Adrenal gland (tissue), 12 donors: ENCODE data around the gene ZDHHC11B. TPM values are rescaled to one million over a fixed set of nuclear protein-coding genes. Genes with fewer than 3 reads are reported as not detected.
"Not testable (repeated sequence)": the region's sequence is repeated elsewhere in the genome, so short reads cannot be mapped to it uniquely, and the experiment has no call there.

Source experiments
- DNase-seq, 7 donors: peaks; one replicate each; pipeline ENCODE4 v3.0.0-alpha.2; 2019 to 2020
- H3K27ac ChIP-seq, 5 donors: fragments of 200-600 bp; sonication (generic) in 4 of 5; 1 replicate in 3 of 5; 2 replicates in 2 of 5; pipeline versions ENCODE4 v1.5.1 to v1.8.0; 2016 to 2020; ENCODE audit warnings: mild to moderate bottlenecking in 1 of 5
- H3K27me3 ChIP-seq: fragments of 200-600 bp; 2 replicates; pipeline ENCODE4 v1.8.0; 2021
- H3K36me3 ChIP-seq, 2 donors: fragments of 200-600 bp; replicated peaks in 1 of 2; 1 replicate in 1 of 2; 2 replicates in 1 of 2; pipeline versions ENCODE4 v1.5.1 to v1.8.0; 2018 to 2022
- H3K4me1 ChIP-seq, 2 donors: fragments of 200-600 bp; replicated peaks in 1 of 2; 1 replicate in 1 of 2; 2 replicates in 1 of 2; pipeline versions ENCODE4 v1.5.1 to v1.8.0; 2018 to 2021
- H3K4me3 ChIP-seq, 4 donors: fragments of 200-600 bp; sonication (generic) in 3 of 4; one replicate each; pipeline ENCODE4 v1.5.1; 2016 to 2018
- H3K9me3 ChIP-seq, 3 donors: fragments of 200-600 bp; sonication (generic) in 1 of 3; replicated peaks in 1 of 3; 1 replicate in 2 of 3; 2 replicates in 1 of 3; pipeline versions ENCODE4 v1.5.1 to v1.8.0; 2016 to 2021
- POLR2A ChIP-seq, 2 donors: fragments of 450-650 bp; IDR thresholded peaks; one replicate each; pipeline ENCODE4 v1.6.1; 2017; ENCODE audit warnings: antibody characterized with exemption in 2 of 2, mild to moderate bottlenecking in 2 of 2, moderate library complexity in 1 of 2
- WGBS, 4 donors: extraction: QIAGEN DNeasy Blood & Tissue Kit in 2 of 4; methylation state at CpG; one replicate each; pipeline versions ENCODE4 v1.1.5 to v1.1.7; 2013 to 2017; 5-methylcytosine and 5-hydroxymethylcytosine counted together
- intact Hi-C, 2 donors: fragments of 100-400 bp; cut with DNase I; formaldehyde crosslinking; loops; one replicate each; pipeline versions ENCODE4 v1.14.1 to v1.15.0; 2022 to 2023
- polyA plus RNA-seq, 3 donors: library from polyadenylated mRNA; stranded (reverse); fragments of 200-250 nt in 2 of 3; fragments of 350-450 nt in 1 of 3; fragmentation: Illumina TruSeq in 1 of 3; extraction: RNeasy Lipid Tissue Mini Kit (QIAGEN cat#74804) in 1 of 3; gene quantifications; one replicate each; pipeline ENCODE4 v1.2.3, GENCODE V29; 2013 to 2014
- total RNA-seq, 9 donors: library from RNA; depleted of rRNA in 4 of 9; stranded (reverse); fragments of >200 nt in 4 of 9; fragments of 120-200 nt in 1 of 9; fragmentation: NEBNext Ultra II Directional in 1 of 9; extraction: Animal tissue kit (Norgen Biotek cat#: 25700) in 1 of 9; gene quantifications; one replicate each; pipeline versions ENCODE4 v1.1.0 to v1.2.4, GENCODE V29; 2013 to 2023
- TF ChIP-seq, protein P1 (sequence below), 6 experiments: fragments of 450-650 bp in 4 of 6; fragments of 200-600 bp in 2 of 6; sonication (generic) in 1 of 6; IDR thresholded peaks; 1 replicate in 5 of 6; 2 replicates in 1 of 6; pipeline versions ENCODE4 v1.5.1 to v1.8.0; 2016 to 2021; ENCODE audit warnings: antibody characterized with exemption in 6 of 6, mild to moderate bottlenecking in 2 of 6, moderate library complexity in 1 of 6
- donor health status: healthy with polysubstance abuse.
- donor health status: Bipolar disorder and iron deficiency.
- donor health status: DM: yes; HTN: yes; CAD: no.
- donor health status: DM: no; HTN: no; CAD: no.
- donor health status: DM: no; HTN: no; CAD: no.
- donor health status: DM: yes; HTN: yes; CAD: no.

ZDHHC11B gene
- total and polyA plus RNA-seq, 12 donors: 0.64 to 7.8 (median 1.5) TPM; not detected in 2

DNA sequence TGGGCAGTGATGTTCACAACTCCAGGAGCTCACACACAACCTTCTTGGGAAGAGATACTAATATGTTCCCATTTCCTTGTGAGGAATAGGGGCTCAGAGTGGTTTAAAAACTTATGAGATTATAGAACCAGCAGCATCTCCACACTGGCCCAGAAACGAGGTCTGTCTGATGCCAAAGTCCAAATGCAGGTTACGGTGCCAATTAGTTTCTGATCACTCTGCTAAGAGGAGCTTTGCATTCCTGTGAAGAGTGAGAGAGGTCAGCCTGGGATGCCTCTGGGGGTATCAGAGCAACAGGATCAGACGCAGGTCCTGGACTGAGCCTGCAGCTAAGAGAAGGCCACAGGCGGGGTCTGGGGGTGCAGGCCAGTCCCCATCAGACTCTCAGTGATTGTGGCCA is 61.2 kb downstream of the ZDHHC11B start:
- H3K9me3 ChIP-seq, H3K4me1 ChIP-seq, H3K27me3 ChIP-seq, DNase-seq, intact Hi-C loops, H3K27ac ChIP-seq, H3K36me3 ChIP-seq, H3K4me3 ChIP-seq: not testable (repeated sequence)
- WGBS, 4 donors: 41 to 70% (median 63%) methylated on average over 1 to 2 of the region's 4 CpGs; no CpG with 5 or more reads in 1 of the 4 donors

DNA sequence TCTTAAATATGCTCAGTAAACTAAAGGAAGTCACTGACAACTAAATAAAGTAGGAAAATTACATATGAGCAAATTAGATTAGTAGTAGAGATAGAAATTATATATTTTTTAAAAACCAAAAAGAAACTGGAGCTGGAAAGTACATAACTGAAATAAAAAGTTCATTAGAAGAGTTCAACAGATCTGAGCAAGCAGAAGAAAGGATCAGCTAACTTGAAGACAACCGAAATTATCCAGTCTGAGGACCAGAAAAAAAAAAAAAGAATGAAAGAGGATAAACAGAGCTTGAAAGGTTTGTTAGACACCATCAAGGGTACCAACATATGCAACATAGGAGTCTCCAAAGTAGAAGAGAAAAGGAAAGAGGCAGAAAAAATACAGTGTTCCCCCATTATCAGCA is 65.2 kb downstream of the ZDHHC11B start:
- H3K4me1 ChIP-seq, intact Hi-C loops, H3K9me3 ChIP-seq, H3K4me3 ChIP-seq, H3K27me3 ChIP-seq, DNase-seq, H3K27ac ChIP-seq, H3K36me3 ChIP-seq: not testable (repeated sequence)
- WGBS, 4 donors: 75 to 91% (median 84%) methylated on average over 1 of the region's 1 CpG

DNA sequence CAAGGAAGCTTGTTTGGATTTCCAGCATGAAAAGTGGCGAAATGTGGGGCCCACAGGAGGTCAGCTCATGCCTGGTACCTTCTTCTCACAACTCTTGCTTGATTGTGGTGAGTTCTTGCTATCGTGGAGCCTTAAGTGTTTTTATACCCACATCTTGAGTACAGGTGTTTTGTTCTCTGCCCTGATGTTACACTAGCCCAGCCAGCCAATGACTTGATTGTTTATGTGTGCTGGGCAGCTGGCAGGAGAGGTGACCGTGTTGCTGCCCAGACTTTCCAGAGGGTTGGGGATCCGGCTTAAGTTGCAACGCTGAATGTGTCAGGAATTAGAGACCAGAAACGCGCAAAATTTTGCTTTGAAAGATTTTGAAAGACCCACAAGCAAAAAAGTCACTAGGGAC is 67.4 kb downstream of the ZDHHC11B start:
- no peaks in the 10 kb centered on the region for H3K4me1 ChIP-seq
- H3K27ac ChIP-seq: no peak overlapping the region
- WGBS, 4 donors: 68 to 81% (median 71%) methylated on average over 6 to 7 of the region's 7 CpGs

GRCh38 chr5:716740-717139 is 67.8 kb downstream of the ZDHHC11B start:
- DNase-seq, H3K4me1 ChIP-seq, intact Hi-C loops, H3K27me3 ChIP-seq, H3K36me3 ChIP-seq, H3K4me3 ChIP-seq, H3K27ac ChIP-seq, H3K9me3 ChIP-seq: not testable (repeated sequence)
- 69 to 82% (median 77%) methylated on average over 4 of the region's 4 CpGs for WGBS, 4 donors

More for the DNA sequence above, 67.4 kb downstream of the ZDHHC11B start:
- TF ChIP-seq, protein P1, sequence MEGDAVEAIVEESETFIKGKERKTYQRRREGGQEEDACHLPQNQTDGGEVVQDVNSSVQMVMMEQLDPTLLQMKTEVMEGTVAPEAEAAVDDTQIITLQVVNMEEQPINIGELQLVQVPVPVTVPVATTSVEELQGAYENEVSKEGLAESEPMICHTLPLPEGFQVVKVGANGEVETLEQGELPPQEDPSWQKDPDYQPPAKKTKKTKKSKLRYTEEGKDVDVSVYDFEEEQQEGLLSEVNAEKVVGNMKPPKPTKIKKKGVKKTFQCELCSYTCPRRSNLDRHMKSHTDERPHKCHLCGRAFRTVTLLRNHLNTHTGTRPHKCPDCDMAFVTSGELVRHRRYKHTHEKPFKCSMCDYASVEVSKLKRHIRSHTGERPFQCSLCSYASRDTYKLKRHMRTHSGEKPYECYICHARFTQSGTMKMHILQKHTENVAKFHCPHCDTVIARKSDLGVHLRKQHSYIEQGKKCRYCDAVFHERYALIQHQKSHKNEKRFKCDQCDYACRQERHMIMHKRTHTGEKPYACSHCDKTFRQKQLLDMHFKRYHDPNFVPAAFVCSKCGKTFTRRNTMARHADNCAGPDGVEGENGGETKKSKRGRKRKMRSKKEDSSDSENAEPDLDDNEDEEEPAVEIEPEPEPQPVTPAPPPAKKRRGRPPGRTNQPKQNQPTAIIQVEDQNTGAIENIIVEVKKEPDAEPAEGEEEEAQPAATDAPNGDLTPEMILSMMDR (IDR thresholded peaks at IDR 0.05): no peak
- TF ChIP-seq POLR2A (IDR thresholded peaks at IDR 0.05): no peak
- DNase-seq: no peak
- Histone ChIP-seq H3K4me3 (no peak overlapping the region), H3K36me3 (no peaks in the 10 kb centered on the region), H3K27me3 (no peaks in the 10 kb centered on the region), H3K9me3 (peaks cover 0 to 9% (median 9%) of the 10 kb centered on the region in 3 donors)
- intact Hi-C loops: no loop called here

DNA sequence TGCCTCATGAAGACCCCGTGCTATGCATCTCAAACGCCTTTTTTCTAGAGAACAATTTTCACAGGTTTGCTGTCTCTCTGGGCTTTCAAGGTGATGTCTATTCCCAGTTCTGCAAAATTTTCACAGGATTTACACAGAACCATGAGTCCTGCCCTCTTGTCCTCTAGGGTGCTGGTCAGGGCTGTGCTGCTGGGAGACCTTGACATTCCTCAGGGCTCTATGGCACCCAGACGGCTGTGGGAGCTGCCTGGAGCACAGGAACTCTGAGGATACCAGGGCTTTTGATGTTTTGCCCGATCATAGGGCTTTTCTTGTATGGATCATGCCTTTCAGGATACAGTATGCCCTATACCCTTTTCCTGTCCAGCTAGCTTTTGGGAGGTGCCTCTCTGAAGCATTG is 68.9 kb downstream of the ZDHHC11B start:
- H3K27ac ChIP-seq, DNase-seq, H3K4me3 ChIP-seq, intact Hi-C loops, H3K4me1 ChIP-seq, H3K9me3 ChIP-seq, H3K27me3 ChIP-seq, H3K36me3 ChIP-seq: not testable (repeated sequence)
- 77 to 83% (median 79%) methylated on average over 3 to 4 of the region's 4 CpGs for WGBS, 4 donors

- H3K9me3 ChIP-seq, H3K36me3 ChIP-seq, H3K4me1 ChIP-seq, H3K4me3 ChIP-seq, H3K27ac ChIP-seq, H3K27me3 ChIP-seq, intact Hi-C loops, DNase-seq: not testable (repeated sequence)
- 43 to 71% (median 63%) methylated on average over 5 to 8 of the region's 8 CpGs for WGBS, 4 donors
These were observed 70.1 kb downstream of the ZDHHC11B start for GRCh38 chr5:714215-715118.

DNA sequence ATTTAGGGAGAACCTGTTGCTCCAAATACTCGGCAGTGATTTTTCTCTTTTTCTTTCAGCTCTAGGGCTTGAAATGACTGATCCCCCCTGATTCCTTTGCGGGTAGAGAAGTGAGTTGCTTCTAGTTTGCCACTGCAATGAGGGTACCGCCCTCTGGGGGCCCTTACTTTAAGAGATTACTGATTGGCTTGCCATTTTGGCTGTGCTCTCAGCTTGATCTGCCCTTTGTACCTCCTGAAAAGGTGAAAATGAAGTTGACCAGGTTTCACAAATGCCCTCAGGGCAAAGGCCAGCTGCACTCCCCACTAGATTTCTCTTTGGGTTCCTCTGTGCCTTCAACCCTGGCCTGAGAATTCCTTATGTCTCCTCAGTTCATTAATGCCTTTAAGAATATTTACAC is 70.8 kb downstream of the ZDHHC11B start:
- H3K4me1 ChIP-seq, intact Hi-C loops, H3K36me3 ChIP-seq, H3K27me3 ChIP-seq, H3K4me3 ChIP-seq, H3K27ac ChIP-seq, H3K9me3 ChIP-seq, DNase-seq: not testable (repeated sequence)
- 39 to 56% (median 47%) methylated on average over 2 to 3 of the region's 3 CpGs for WGBS, 4 donors

DNA sequence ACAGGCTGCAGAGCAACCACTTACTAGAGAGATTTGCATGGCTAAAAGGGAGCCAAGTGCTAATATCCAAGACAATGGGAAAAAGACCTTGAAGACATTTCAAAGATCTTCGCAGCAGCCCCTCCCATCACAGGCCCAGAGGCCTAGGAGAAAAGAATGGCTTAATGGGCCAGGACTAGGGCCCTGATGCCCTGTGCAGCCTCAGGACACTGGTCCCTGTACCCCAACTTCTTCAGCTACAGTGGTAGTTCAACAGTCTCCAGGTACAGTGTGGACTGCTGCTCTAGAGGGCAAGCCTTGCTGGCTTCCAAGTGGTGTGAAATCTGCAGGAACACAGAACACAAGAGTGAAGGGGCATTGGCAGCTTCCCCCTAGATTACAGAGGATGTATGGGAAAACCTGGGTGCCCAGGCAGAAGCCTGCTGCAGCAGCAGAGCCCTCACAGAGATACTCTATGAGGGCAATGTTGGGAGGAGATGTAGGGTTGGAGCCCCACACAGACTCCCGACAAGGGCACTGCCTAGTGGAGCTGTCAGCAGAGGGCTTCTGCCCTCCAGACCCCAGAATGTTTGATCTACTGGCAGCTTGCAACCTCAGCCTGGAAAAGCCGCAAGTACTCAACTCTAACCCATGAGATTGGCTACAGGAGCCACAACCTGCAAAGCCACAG is 75.5 kb downstream of the ZDHHC11B start:
- H3K4me3 ChIP-seq, H3K9me3 ChIP-seq, H3K36me3 ChIP-seq, H3K27me3 ChIP-seq, DNase-seq, intact Hi-C loops, H3K27ac ChIP-seq, H3K4me1 ChIP-seq: not testable (repeated sequence)
- 78 to 92% (median 85%) methylated on average over 1 to 3 of the region's 3 CpGs for WGBS, 4 donors

DNA sequence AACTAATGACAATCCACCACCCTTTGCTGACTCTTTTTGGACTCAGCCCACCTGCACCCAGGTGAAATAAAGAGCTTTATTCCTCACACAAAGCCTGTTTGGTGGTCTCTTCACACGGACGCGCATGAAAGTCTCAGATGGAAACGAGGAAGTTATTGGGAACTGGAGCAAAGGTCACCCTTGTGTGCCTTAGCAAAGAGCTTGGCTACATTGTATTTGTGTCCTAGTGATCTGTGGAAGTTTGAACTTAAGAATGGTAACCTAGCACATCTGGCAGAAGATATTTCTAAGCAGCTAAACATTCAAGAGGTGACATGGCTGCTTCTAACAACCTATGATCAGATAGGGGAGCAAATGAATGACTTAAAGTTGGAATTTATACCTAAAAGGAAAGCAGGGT is 76.2 kb downstream of the ZDHHC11B start:
- H3K27me3 ChIP-seq, H3K4me3 ChIP-seq, H3K9me3 ChIP-seq, H3K36me3 ChIP-seq, H3K27ac ChIP-seq, H3K4me1 ChIP-seq, intact Hi-C loops, DNase-seq: not testable (repeated sequence)
- WGBS, 4 donors: 75 to 88% (median 82%) methylated on average over 4 of the region's 4 CpGs

DNA sequence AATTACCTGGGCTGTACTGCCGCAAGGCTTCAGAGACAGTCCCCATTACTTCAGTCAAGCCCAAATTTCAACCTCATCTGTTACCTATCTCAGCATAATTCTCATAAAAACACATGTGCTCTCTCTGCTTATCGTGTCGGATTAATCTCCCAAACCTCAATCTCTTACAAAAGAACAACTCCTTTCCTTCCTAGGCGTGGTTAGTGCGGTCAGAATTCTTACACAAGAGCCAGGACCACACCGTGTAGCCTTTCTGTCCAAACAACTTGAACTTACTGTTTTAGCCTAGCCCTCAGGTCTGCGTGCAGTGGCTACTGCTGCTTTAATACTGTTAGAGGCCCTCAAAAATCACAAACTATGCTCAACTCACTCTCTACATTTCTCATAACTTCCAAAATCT is 78.4 kb downstream of the ZDHHC11B start:
- DNase-seq, H3K4me3 ChIP-seq, H3K36me3 ChIP-seq, H3K9me3 ChIP-seq, H3K27me3 ChIP-seq, H3K27ac ChIP-seq, intact Hi-C loops, H3K4me1 ChIP-seq: not testable (repeated sequence)
- WGBS, 4 donors: 72 to 82% (median 80%) methylated on average over 7 of the region's 7 CpGs
